GM18526 (cell line): ENCODE data around the gene JPT2.

ENCODE experiments used
- POLR2A ChIP-seq: IDR thresholded peaks from 3 replicates; pipeline ENCODE4 v1.6.1; 2011; ENCODE audit not compliant: insufficient read length; ENCODE audit errors: extremely low read depth

JPT2 gene

DNA sequence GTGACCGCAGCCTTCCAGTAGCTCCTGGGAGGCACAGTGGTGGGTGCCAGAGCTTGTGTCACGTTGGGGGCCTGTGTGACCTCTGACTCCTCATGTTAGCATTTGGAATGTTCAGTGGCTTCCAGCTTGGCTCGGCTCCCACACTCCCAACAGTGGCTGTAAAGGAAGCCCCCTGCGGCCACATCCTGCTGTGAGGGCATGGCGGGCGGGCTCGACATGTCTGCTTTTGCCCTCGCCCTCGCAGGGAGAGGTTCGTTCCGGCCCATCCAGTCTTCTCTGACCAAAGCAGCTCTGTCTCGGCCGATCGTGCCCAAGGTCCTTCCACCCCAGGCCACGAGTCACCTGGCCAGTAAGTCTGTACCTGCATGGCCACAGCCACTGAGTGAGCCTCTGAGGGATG is 12.2 kb upstream of the JPT2 start:
- TF ChIP-seq POLR2A, result no peak

DNA sequence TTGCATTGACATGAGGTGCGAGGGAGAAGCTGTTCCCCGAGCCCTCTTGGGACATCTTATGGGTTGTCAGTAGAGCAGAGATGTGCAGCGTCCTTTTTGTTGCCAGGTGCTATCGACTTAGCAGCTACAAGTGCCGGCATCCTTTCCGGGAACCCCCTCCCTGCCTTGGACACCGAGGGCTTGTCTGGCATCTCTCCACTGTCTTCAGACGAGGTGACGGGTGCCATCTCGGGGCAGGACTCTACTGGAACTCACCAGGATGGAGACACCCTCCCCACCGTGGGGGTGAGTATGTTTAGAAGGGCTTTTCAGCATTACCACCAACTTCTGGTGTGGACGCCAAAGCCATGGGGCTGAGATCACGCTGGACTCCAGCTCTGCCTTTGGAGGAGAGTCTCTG is 11.8 kb upstream of the JPT2 start:
- no peak for TF ChIP-seq POLR2A

DNA sequence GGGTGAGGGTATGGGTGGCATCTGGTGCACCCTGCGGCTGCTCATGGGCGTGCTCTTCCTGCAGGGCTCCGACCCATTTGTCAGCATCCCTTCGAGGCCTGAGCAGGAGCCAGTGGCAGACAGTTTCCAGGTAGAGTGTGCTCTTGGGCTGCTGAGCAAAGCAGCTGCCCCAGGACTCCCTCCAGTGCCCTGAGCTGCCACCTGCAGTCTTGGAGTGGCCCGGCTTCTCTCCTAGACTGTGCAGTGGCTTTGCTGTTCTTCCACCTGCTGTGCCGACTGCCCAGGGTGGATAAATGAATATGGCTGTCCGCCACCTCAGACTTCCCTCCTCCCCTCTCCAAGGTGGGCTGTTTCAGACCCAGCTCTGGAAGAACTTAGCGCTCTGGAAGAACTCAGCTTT is 10.8 kb upstream of the JPT2 start:
- TF ChIP-seq POLR2A, result no peak

GRCh38 chr16:1667916-1668315 is 10.2 kb upstream of the JPT2 start:
- TF ChIP-seq POLR2A, result no peak

GRCh38 chr16:1668612-1669319 is 9.3 kb upstream of the JPT2 start:
- no peak for TF ChIP-seq POLR2A

- TF ChIP-seq POLR2A, result no peak
Observed at GRCh38 chr16:1669698-1670097, 8.4 kb upstream of the JPT2 start.

- TF ChIP-seq POLR2A, result no peak
Observed at GRCh38 chr16:1670371-1670770, 7.7 kb upstream of the JPT2 start.

DNA sequence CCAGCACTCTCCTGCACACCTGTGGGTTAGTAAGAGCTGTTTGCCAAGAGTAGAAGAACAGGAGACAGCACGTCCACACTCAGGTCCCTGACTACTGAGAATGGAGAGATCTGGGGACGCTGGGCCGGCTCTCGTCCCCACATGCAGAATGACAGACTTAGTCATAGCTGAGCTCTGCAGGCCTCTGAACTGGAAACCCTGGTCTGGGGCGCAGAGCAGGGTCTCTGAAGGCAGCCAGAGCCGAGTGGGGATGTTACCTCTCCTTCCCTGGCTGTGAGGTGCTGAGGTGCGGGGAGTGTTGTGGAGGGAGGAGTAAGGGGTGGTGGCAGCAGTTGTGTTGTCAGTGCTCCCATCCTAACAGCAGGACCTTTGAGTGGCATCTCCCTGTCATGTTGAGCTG is 7.2 kb upstream of the JPT2 start:
- no peak for TF ChIP-seq POLR2A

DNA sequence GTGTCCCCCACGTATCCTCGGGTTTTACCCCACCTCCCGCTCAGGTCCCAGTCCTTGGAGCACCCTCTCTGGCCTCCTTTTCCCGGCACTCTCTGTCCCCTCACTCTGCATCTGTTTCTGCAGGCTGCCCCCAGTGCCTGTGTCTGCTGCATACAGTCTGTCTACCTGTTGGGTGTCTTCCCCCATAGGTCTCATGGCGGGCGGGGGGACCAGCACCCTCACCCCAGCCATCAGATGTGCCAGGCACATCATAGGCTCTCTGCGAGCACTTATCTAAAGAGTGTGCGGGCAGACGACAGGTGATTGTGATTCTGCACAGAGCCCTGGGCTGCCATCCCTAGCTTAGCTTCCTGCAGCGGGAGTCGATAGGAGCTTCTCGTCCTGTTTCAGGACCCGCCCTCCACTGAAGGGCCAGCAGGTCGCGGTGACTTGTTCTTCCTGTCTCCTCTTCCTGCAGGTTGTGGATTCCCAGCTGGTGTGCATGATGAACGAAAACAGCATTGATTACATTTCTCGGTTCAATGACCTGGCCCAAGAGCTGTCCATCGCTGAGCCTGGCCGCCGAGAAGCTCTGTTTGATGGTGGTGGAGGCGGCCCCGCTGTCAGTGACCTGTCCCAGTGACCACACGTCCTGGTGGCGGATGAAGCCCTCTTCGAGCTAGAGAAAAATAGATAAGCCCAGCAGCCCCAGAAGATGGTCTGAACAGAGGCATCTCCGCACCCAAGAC is 4.5 kb upstream of the JPT2 start:
- TF ChIP-seq POLR2A, result no peak

GRCh38 chr16:1674306-1674705 is 3.8 kb upstream of the JPT2 start:
- TF ChIP-seq POLR2A, result no peak

- no peak for TF ChIP-seq POLR2A
Observed at GRCh38 chr16:1674751-1675664, 3.1 kb upstream of the JPT2 start.

DNA sequence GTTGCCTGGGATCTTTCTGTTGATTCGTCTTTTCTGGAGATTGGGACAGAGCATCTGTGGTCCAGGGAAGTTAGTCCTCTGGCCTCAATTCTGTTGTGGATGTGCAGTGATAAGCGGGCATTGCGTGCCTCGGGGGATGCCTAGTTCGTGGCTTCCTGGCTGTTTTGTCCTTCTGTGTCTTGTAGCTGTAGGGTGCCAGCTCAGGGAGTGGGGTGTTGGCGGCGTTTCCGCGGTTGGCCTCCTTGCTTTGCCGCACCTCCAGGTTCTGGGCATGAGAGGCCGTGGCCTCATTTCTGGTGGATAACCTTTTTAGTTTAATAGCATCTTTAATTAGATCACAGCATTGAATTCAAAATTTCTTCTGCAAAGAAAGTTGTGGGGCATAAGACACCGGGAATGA is 1.4 kb upstream of the JPT2 start:
- TF ChIP-seq POLR2A, result no peak

- TF ChIP-seq POLR2A, result no peak
Observed at GRCh38 chr16:1677339-1677738, 740 bp upstream of the JPT2 start.

DNA sequence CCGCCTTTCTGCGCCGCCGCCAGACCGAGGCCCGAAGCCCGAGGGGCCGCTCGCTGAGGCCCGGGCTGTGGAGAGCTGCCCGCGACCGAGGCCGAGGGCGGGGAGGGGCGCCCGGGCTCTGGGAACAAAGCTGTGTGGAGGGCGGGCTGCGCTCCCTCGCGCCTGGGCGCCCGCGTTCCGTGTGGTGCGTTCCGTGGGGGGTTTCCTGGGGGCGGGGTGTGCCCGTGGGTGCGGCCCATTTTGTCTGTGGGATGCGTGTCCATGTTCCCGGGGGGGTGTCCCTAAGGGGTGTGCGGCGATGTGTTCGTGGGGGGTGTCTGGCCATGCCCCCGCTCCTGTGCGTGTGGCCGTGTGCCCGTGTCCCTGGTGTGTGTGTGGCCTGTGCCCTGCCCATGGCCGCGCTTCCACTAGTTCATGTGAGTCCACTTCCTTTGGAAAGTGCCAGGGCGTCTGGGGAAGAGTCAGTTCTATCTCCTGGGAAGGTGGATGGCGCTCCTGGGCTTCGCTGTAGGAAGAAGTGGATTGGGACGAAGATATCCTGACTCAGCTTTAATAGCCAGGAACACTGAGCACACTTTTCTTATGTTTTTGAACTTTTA is 520 bp downstream of the JPT2 start:
- TF ChIP-seq POLR2A, result no peak

DNA sequence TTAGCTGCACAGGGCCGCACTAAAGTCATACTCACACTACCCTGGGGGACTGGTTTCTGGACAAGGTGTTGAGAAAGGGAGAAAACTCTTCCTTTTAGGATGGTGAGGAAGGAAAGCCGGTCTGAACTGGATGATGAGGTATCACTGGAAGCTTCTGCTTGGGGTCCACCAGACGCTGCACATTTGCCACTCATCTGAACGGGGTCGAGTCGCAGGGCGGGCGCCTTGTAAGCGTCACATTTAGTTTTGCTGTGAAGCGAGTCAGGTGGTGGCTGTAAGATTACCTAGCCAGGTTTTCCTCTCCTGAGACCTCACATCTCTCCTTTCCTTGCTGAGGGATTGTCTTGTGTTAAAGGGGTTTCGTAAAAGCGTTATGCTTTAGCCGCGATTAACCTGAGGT is 2.3 kb downstream of the JPT2 start:
- no peak for TF ChIP-seq POLR2A
